NCI-H2107 (cell line): ENCODE measurements around the gene TJP1.
"Not testable (repeated sequence)": the region's sequence is repeated elsewhere in the genome, so short reads cannot be mapped to it uniquely, and the experiment has no call there.

ENCODE experiments used
- DNase-seq: peaks from one replicate; lab custom pipeline; 2025; lab: John Stamatoyannopoulos, UW

The TJP1 gene

GRCh38 chr15:29838352-29839010 lies 16.2 kb upstream of the TJP1 start:
- no peak for DNase-seq

GRCh38 chr15:29835301-29835700 lies 13.0 kb upstream of the TJP1 start:
- DNase-seq, result no peak

GRCh38 chr15:29832709-29833108 lies 10.4 kb upstream of the TJP1 start:
- no peak for DNase-seq

GRCh38 chr15:29826908-29827820 lies 4.9 kb upstream of the TJP1 start:
- DNase-seq, result no peak

GRCh38 chr15:29825227-29825626 lies 3.0 kb upstream of the TJP1 start:
- no peak for DNase-seq

GRCh38 chr15:29822684-29823459 lies 604 bp upstream of the TJP1 start:
- no peak for DNase-seq

- DNase-seq, result no peak
These were observed 710 bp downstream of the TJP1 start for GRCh38 chr15:29821416-29822099.

- DNase-seq, result no peak
These were observed 1.7 kb downstream of the TJP1 start for GRCh38 chr15:29820394-29821154.

GRCh38 chr15:29819979-29820378 lies 2.3 kb downstream of the TJP1 start:
- DNase-seq, result no peak

- no peak for DNase-seq
These were observed 4.1 kb downstream of the TJP1 start for GRCh38 chr15:29818141-29818540.

GRCh38 chr15:29817455-29817854 lies 4.8 kb downstream of the TJP1 start:
- DNase-seq, result not testable (repeated sequence)

- DNase-seq, result no peak
These were observed 7.1 kb downstream of the TJP1 start for GRCh38 chr15:29815000-29815710.

GRCh38 chr15:29813009-29813408 lies 9.3 kb downstream of the TJP1 start:
- DNase-seq, result no peak

- no peak for DNase-seq
These were observed 9.9 kb downstream of the TJP1 start for GRCh38 chr15:29812384-29812694.

- no peak for DNase-seq
These were observed 10.4 kb downstream of the TJP1 start for GRCh38 chr15:29811691-29812383.

GRCh38 chr15:29805708-29806104 lies 16.6 kb downstream of the TJP1 start:
- DNase-seq, result no peak

- DNase-seq, result no peak
These were observed 17.1 kb downstream of the TJP1 start for GRCh38 chr15:29805043-29805707.

GRCh38 chr15:29802411-29802810 lies 19.9 kb downstream of the TJP1 start:
- DNase-seq, result no peak

GRCh38 chr15:29800491-29801366 lies 21.5 kb downstream of the TJP1 start:
- no peak for DNase-seq
